Neural crest cell (in vitro differentiated cells): Measurements from ENCODE around the gene CKB. TPM values are rescaled to one million over a fixed set of nuclear protein-coding genes. Genes with fewer than 3 reads are reported as not detected.

Experiments
- DNase-seq: peaks from one replicate; pipeline ENCODE4 v3.0.0; 2021; ENCODE audit warnings: low read depth, mixed read lengths, low spot score
- H3K27ac Mint-ChIP-seq: one replicate; pipeline ENCODE4 v1.8.0; 2021; ENCODE audit warnings: mild to moderate bottlenecking, mixed read lengths; ENCODE audit not compliant: unreplicated experiment
- H3K27me3 Mint-ChIP-seq: 2 replicates; pipeline ENCODE4 v1.8.0; 2021; ENCODE audit warnings: low read depth, mild to moderate bottlenecking, mixed read lengths
- H3K36me3 Mint-ChIP-seq: 2 replicates; pipeline ENCODE4 v1.8.0; 2021; ENCODE audit warnings: low read depth, mild to moderate bottlenecking, mixed read lengths
- H3K4me1 Mint-ChIP-seq: 2 replicates; pipeline ENCODE4 v1.8.0; 2021; ENCODE audit warnings: mixed read lengths
- H3K4me3 Mint-ChIP-seq: one replicate; pipeline ENCODE4 v1.8.0; 2021; ENCODE audit warnings: mild to moderate bottlenecking, mixed read lengths
- H3K9me3 Mint-ChIP-seq: 2 replicates; pipeline ENCODE4 v1.8.0; 2021; ENCODE audit warnings: mixed read lengths
- CTCF ChIP-seq: fragments of 200-600 bp; sonication (generic); conservative IDR thresholded peaks from 2 replicates; pipeline ENCODE4 v1.5.0; 2021; ENCODE audit warnings: antibody characterized with exemption, mild to moderate bottlenecking
- total RNA-seq: library from RNA; stranded (reverse); gene quantifications from 2 replicates; pipeline ENCODE4 v1.2.1, GENCODE V29; 2021

Gene CKB
- total RNA-seq, 1 donor from 2014 or later: 996 TPM

GRCh38 chr14:103504991-103505565, 17.6 kb downstream of the CKB start:
- H3K4me3 Mint-ChIP-seq: no peak overlapping the region
- H3K27ac Mint-ChIP-seq: peak overlapping the region; percentile 13
- peak; percentile 25 for TF ChIP-seq CTCF
- no peaks in the 10 kb centered on the region for H3K27me3 Mint-ChIP-seq
- DNase-seq: no peak
- peaks cover 23% of the 10 kb centered on the region for H3K36me3 Mint-ChIP-seq
- no peaks in the 10 kb centered on the region for H3K9me3 Mint-ChIP-seq
- H3K4me1 Mint-ChIP-seq: peaks cover 4% of the 10 kb centered on the region

- no peak overlapping the region for H3K27ac Mint-ChIP-seq
- no peaks in the 10 kb centered on the region for H3K27me3 Mint-ChIP-seq
- no peak overlapping the region for H3K4me3 Mint-ChIP-seq
- peaks cover 23% of the 10 kb centered on the region for H3K36me3 Mint-ChIP-seq
- TF ChIP-seq CTCF: no peak
- H3K9me3 Mint-ChIP-seq: no peaks in the 10 kb centered on the region
- H3K4me1 Mint-ChIP-seq: peaks cover 9% of the 10 kb centered on the region
- DNase-seq: no peak
These were observed 19.3 kb downstream of the CKB start for GRCh38 chr14:103503296-103503695.

GRCh38 chr14:103502877-103503276, 19.8 kb downstream of the CKB start:
- H3K4me1 Mint-ChIP-seq: peaks cover 9% of the 10 kb centered on the region
- H3K27ac Mint-ChIP-seq: no peak overlapping the region

GRCh38 chr14:103501921-103502669, 20.5 kb downstream of the CKB start:
- Mint-ChIP-seq H3K27me3 (no peaks in the 10 kb centered on the region), H3K36me3 (peaks cover 23% of the 10 kb centered on the region)
- no peak for DNase-seq

More at GRCh38 chr14:103502877-103503276, 19.8 kb downstream of the CKB start:
- no peak for TF ChIP-seq CTCF
- no peaks in the 10 kb centered on the region for H3K9me3 Mint-ChIP-seq
- H3K27me3 Mint-ChIP-seq: no peaks in the 10 kb centered on the region
- no peak overlapping the region for H3K4me3 Mint-ChIP-seq
- no peak for DNase-seq
- peaks cover 23% of the 10 kb centered on the region for H3K36me3 Mint-ChIP-seq

More at GRCh38 chr14:103501921-103502669, 20.5 kb downstream of the CKB start:
- peaks cover 9% of the 10 kb centered on the region for H3K4me1 Mint-ChIP-seq
- no peak overlapping the region for H3K27ac Mint-ChIP-seq
- H3K4me3 Mint-ChIP-seq: no peak overlapping the region
- no peaks in the 10 kb centered on the region for H3K9me3 Mint-ChIP-seq
- no peak for TF ChIP-seq CTCF
